MM.1S (cell line): ENCODE measurements around the gene CYS1.

Experiments
- EZH2 ChIP-seq: fragments of 300-600 bp; sonication (generic); optimal IDR thresholded peaks from 2 replicates; pipeline ENCODE3; 2017; ENCODE audit warnings: low read depth, mild to moderate bottlenecking, antibody characterized with exemption, low read length, mixed read lengths
- TF ChIP-seq, protein P1 (sequence below): fragments of 300-600 bp; sonication (generic); IDR thresholded peaks from 2 replicates; pipeline ENCODE4 v1.5.1; 2016; ENCODE audit warnings: antibody characterized with exemption, low read length, mixed read lengths

DNA sequence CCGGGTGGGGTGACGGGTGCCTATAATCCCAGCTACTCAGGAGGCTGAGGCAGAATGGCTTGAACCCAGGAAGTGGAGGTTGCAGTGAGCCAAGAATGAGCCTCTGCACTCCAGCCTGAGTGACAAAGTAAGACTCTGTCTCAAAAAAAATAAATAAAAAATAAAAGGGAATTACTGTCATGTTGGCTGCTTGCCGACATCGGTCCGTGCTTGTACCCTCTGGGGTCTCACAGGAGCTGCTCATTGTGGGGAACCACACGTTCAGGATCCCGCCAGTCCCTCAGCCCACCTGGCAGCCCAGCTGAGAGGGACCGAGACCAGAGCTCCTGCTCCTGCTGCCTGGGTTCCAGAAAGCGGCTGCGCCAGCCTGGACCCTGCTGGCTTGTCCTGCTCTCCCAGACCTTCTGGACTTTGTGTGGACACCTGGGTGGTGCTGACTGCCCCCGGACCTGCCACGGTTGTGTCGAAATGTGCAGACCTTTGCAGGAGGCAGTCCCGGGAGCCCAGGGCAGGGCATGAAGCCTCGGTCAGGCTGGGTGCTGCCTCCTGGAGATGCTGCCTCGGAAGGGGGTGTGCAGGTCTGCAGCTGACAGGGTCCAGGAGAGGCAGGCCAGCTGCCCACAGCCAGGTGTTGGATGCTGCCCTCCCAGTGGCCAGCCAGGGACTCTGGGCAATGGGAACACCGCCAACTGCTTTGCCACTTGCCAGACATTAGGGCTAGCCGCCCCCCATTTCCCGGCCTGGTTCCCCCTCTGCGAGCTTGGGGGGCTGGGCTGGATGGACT lies 20.5 kb downstream of the CYS1 start:
- TF ChIP-seq, protein P1, sequence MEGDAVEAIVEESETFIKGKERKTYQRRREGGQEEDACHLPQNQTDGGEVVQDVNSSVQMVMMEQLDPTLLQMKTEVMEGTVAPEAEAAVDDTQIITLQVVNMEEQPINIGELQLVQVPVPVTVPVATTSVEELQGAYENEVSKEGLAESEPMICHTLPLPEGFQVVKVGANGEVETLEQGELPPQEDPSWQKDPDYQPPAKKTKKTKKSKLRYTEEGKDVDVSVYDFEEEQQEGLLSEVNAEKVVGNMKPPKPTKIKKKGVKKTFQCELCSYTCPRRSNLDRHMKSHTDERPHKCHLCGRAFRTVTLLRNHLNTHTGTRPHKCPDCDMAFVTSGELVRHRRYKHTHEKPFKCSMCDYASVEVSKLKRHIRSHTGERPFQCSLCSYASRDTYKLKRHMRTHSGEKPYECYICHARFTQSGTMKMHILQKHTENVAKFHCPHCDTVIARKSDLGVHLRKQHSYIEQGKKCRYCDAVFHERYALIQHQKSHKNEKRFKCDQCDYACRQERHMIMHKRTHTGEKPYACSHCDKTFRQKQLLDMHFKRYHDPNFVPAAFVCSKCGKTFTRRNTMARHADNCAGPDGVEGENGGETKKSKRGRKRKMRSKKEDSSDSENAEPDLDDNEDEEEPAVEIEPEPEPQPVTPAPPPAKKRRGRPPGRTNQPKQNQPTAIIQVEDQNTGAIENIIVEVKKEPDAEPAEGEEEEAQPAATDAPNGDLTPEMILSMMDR: no peak
- no peak for TF ChIP-seq EZH2
